Activated CD4-positive, CD25-positive, alpha-beta regulatory T cell treated with anti-CD3 and anti-CD28 coated beads, Interleukin-2, amount 50 U/mL, for 16 hours (primary cell): ENCODE measurements around the gene ABHD8.
A peak's percentile ranks its signal among the peaks of the same experiment; 100 is the strongest.

Experiments used
- DNase-seq: peaks from one replicate; pipeline ENCODE4 v3.0.0-alpha.2; 2020; ENCODE audit warnings: low read depth, low spot score

The ABHD8 gene

GRCh38 chr19:17303167-17303939 is at the start of gene ABHD8:
TSS of gene ABHD8 (minus strand) at chr19:17303425. CDS start at chr19:17301616, 1,809 bp downstream.
- peak; percentile 81 for DNase-seq

DNA sequence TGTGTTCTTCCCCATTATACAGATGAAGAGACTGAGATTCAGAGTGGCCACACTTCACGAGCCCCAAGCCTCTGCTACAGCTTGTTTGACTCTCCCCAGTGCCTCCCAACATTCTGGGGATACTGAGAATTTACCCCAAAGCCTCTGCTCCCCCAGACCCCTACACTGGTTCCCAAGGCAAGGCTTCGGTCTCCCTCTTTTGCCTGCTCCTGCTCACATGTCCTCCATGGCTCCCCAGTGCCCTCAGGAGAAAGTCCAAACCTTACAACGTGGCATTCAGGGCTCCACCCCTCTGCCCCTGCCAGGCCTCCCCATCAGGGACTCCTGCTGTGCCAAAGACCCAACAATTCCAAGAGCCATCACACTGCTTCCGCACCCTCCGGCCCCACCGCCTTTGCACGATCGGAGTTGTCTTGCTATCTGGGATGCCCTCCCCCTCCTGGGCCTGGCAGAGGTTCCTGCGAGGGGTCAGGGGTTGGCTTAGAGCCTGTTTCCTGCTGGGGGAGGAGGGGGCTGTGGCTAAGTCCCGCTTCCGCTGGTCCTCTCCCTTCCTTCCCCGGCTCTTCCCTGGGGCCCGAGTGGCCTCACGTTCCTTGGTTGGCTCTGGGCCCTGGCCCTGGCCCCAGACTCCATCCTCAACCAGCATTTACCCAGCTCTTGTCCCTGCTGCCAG is 49.5 kb upstream of the ABHD8 start:
- no peak for DNase-seq

DNA sequence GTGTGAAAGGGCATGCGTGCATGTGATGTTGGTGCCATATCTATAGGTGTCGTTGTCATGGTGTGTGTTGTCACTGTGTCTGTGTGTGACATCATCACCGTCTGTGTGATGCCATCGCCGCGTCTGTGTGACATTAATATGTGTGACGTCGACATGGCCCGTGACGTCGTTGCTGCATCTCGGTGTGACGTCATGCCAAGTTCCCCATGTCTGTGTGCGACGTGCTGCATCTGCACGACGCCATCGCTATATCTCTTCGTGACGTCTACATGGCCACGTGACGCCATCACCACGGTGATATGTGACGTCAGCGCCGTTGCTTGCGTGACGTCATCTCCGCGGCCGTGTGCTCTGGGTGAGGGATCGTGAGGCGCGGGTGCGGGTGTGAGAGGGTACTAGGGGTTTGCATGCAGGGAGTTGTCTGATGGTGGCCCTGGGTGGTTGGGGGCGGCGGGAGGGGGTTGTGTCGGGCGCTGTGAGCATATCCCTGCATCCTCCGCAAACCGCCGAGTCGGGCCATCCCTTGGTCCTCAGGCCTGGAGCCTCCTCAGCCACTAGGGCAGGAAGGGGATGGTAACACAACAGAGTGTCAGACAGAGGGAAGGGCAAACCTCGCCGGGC is 48.7 kb upstream of the ABHD8 start:
- DNase-seq, result no peak

- DNase-seq, result no peak
These were observed 45.5 kb upstream of the ABHD8 start for GRCh38 chr19:17348700-17349099.

- DNase-seq, result no peak
These were observed 44.7 kb upstream of the ABHD8 start for GRCh38 chr19:17347877-17348276.

DNA sequence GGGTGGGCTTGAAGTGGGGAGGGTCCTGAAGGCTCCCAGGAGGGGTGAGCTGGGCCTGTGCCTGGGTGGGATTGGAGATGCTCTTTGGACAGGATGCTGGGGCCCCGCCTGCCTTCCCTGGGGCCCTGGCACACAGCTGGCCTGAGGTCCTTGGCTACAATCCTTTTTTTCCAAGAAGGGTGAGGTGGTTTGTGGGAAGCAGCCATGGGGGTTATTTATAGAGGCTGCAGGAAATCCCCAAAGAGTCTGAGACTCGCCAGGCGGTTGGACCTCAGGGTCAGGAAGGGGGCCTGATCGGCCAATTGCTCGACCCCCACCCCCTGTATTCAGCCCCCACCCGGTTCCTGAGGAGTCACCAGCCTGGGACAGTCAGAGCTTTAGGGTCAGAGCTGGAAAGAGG is 44.1 kb upstream of the ABHD8 start:
- DNase-seq, result no peak

DNA sequence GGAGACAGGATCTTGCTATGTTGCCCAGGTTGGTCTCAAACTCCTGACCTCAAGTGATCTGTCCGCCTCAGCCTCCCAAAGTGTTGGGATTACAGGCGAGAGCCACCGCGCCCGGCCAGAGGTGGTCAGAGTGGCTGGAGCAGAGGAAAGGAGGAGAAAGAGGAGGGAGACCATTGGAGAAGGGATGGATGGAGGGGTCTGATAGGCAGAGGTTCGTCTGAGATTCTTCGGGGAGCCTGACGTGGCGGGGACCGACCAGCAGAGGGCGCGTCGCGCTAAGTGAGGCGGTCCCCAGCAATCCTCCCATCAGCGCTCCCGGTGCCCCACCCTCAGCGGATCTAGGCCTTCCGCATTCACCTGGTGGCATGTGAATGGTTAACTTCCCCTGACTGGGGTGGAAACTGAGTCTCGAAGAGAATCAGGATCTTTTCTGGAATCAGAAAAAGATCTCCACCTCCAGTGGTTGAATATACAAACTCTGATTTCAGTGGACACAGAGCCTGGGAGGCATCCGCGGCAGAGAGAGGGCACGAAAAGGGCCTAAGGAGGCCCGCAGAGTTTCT is 43.0 kb upstream of the ABHD8 start:
- DNase-seq, result peak; percentile 50

- DNase-seq, result no peak
These were observed 38.6 kb upstream of the ABHD8 start for GRCh38 chr19:17341845-17342244.

GRCh38 chr19:17341386-17341785 is 38.2 kb upstream of the ABHD8 start:
- no peak for DNase-seq

DNA sequence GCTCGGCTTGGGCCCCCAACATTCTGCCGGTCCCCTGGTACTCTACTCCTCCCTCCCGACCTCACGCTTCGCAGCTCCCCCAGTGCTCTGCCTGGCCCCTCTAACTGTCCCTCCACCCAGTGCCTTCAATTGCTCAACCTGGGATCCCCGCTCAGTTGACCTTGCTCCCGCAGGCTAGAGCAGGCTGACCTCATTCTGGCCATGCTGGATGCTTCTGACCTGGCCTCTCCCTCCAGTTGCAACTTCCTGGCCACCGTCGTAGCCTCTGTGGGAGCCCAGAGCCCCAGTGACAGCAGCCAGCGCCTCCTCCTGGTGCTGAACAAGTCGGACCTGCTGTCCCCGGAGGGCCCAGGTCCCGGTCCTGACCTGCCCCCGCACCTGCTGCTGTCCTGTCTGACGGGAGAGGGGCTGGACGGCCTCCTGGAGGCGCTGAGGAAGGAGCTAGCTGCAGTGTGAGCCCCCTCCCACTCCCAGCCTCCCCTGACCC is 37.7 kb upstream of the ABHD8 start:
- DNase-seq, result no peak

- no peak for DNase-seq
These were observed 37.2 kb upstream of the ABHD8 start for GRCh38 chr19:17340302-17340870.

DNA sequence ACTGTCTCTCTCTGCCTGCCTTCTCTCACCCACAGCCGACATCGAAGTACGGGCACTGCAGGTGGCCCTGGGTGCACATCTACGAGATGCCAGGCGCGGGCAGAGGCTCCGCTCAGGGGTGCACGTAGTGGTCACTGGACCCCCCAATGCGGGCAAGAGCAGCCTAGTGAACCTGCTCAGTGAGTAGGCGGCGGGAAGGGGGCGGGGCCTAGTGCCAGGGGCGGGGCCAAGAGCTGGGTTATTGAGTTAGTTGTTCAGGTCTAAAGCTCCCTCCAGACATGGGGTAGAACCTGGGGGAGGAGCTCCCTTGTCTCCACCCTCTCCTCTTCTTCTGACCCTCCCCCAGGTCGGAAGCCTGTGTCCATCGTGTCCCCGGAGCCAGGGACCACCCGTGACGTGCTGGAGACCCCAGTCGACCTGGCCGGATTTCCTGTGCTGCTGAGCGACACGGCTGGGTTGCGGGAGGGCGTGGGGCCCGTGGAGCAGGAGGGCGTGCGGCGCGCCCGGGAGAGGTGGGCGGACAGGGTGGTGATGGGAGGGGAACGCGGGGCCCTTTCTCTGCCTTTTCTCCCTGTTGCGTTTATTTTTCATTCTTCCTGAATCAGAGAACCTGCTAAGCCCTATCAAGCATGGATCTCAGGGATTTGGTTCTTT is 36.0 kb upstream of the ABHD8 start:
- DNase-seq, result no peak

- no peak for DNase-seq
These were observed 35.3 kb upstream of the ABHD8 start for GRCh38 chr19:17338433-17339078.

DNA sequence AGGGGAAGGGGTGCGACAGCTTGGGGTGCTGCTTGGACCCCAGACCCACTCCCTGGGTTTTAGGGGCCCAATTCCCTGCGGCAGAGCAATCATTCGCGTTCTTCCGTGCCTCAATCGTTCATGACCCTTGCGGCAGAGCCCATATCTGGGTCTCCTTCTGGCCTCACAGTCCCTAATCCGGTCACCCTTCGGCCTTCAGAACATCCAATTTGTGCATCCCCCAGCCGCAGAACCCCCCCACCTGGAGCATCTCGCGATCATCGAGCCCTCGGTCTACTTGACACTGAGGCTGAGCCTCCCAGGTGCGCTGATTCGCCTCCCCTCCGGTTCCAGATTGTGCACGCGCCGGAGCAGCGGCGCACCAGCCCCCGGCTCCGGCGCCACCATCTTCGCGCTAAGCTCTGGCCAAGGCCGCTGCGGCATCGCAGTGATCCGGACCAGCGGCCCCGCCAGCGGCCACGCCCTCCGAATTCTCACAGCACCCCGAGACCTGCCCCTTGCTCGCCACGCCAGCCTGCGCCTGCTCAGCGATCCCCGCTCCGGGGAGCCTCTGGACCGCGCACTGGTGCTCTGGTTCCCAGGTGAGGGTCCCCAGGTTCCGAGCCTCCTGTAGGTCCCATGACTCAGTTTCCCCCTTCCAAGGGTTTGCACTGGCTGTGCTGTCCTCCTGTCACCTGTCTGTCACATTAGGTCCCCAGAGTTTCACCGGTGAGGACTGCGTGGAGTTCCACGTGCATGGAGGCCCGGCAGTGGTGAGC is 34.6 kb upstream of the ABHD8 start:
- no peak for DNase-seq

GRCh38 chr19:17336872-17337674 is 33.8 kb upstream of the ABHD8 start, which contains the start of gene GTPBP3:
TSS of gene GTPBP3 (plus strand) at chr19:17337553. CDS start at chr19:17337612, 59 bp downstream.
- DNase-seq, result peak; percentile 95

GRCh38 chr19:17335575-17335974 is 32.4 kb upstream of the ABHD8 start:
- DNase-seq, result no peak

- DNase-seq, result peak; percentile 91
These were observed 31.5 kb upstream of the ABHD8 start, which contains the start of gene ANO8 for GRCh38 chr19:17334414-17335409. TSS of gene ANO8 (minus strand) at chr19:17334855. CDS start at chr19:17334670, 185 bp downstream.
